Mucosa of gallbladder (tissue), 1 donor: Measurements from ENCODE around the gene PRDM16. TPM values are rescaled to one million over a fixed set of nuclear protein-coding genes. Genes with fewer than 3 reads are reported as not detected.

Experiments used
- DNase-seq: peaks from one replicate; pipeline ENCODE4 v3.0.0-alpha.2; 2020; ENCODE audit warnings: low spot score
- total RNA-seq: library from RNA; stranded (reverse); gene quantifications from one replicate; pipeline ENCODE4 v1.2.1, GENCODE V29; 2021
- donor health status: DM: no; HTN: no; CAD: no.

PRDM16 gene
- total RNA-seq, 1 donor from 2014 or later, result 29.3 TPM

- no peak for DNase-seq
Observed at GRCh38 chr1:3206696-3207095, 137.7 kb downstream of the PRDM16 start.

GRCh38 chr1:3207217-3207848 lies 138.3 kb downstream of the PRDM16 start:
- no peak for DNase-seq

GRCh38 chr1:3208819-3209200 lies 139.8 kb downstream of the PRDM16 start:
- no peak for DNase-seq

- DNase-seq, result no peak
Observed at GRCh38 chr1:3209201-3209600, 140.2 kb downstream of the PRDM16 start.

- no peak for DNase-seq
Observed at GRCh38 chr1:3211582-3212375, 142.8 kb downstream of the PRDM16 start.

- DNase-seq, result no peak
Observed at GRCh38 chr1:3212453-3213355, 143.7 kb downstream of the PRDM16 start.

GRCh38 chr1:3213730-3214129 lies 144.7 kb downstream of the PRDM16 start:
- peak; percentile 76 for DNase-seq

- no peak for DNase-seq
Observed at GRCh38 chr1:3215198-3216014, 146.4 kb downstream of the PRDM16 start.

GRCh38 chr1:3216015-3216391 lies 147.0 kb downstream of the PRDM16 start:
- no peak for DNase-seq

GRCh38 chr1:3217181-3217641 lies 148.2 kb downstream of the PRDM16 start:
- DNase-seq, result no peak

- DNase-seq, result no peak
Observed at GRCh38 chr1:3217979-3218679, 149.1 kb downstream of the PRDM16 start.

GRCh38 chr1:3219005-3219790 lies 150.2 kb downstream of the PRDM16 start:
- peak; percentile 66 for DNase-seq

- DNase-seq, result no peak
Observed at GRCh38 chr1:3219791-3220467, 150.9 kb downstream of the PRDM16 start.

- DNase-seq, result no peak
Observed at GRCh38 chr1:3221112-3222041, 152.4 kb downstream of the PRDM16 start.

- DNase-seq, result peak; percentile 58
Observed at GRCh38 chr1:3222042-3222692, 153.2 kb downstream of the PRDM16 start.

GRCh38 chr1:3225661-3226060 lies 156.7 kb downstream of the PRDM16 start:
- DNase-seq, result no peak

GRCh38 chr1:3226191-3226590 lies 157.2 kb downstream of the PRDM16 start:
- no peak for DNase-seq
